HFFc6 (cell line): ENCODE measurements around the gene MCC. TPM values are rescaled to one million over a fixed set of nuclear protein-coding genes. Genes with fewer than 3 reads are reported as not detected.

ENCODE experiments used
- DNase-seq: peaks from one replicate; pipeline ENCODE4 v3.0.0-alpha.2; 2018
- H3K27ac Mint-ChIP-seq: 2 replicates; pipeline ENCODE4 v1.8.0; 2020; ENCODE audit warnings: mild to moderate bottlenecking, mixed read lengths
- H3K27me3 Mint-ChIP-seq: 2 replicates; pipeline ENCODE4 v1.8.0; 2021; ENCODE audit warnings: mild to moderate bottlenecking, moderate library complexity, mixed read lengths; ENCODE audit not compliant: insufficient read depth
- H3K36me3 Mint-ChIP-seq: 2 replicates; pipeline ENCODE4 v1.8.0; 2021; ENCODE audit warnings: low read depth, mixed read lengths
- H3K4me1 Mint-ChIP-seq: 2 replicates; pipeline ENCODE4 v1.8.0; 2020; ENCODE audit warnings: low read depth, mixed read lengths
- H3K4me3 Mint-ChIP-seq: 2 replicates; pipeline ENCODE4 v1.8.0; 2020; ENCODE audit warnings: mild to moderate bottlenecking, moderate library complexity, mixed read lengths
- H3K9me3 Mint-ChIP-seq: 2 replicates; pipeline ENCODE4 v1.8.0; 2020; ENCODE audit warnings: mild to moderate bottlenecking, mixed read lengths
- total RNA-seq, 6 experiments: library from RNA; stranded (reverse); fragmentation: NEBNext Ultra II Directional; extraction: Animal tissue kit (Norgen Biotek cat#: 25700); gene quantifications; 2 replicates in 1 of 6; 3 replicates in 5 of 6; pipeline ENCODE4 v1.2.3, GENCODE V29; 2021
- TF ChIP-seq, protein P1 (sequence below): fragments of 200-600 bp; sonication (generic); IDR thresholded peaks from 2 replicates; pipeline ENCODE4 v1.5.0; 2021; ENCODE audit warnings: antibody characterized with exemption, mild to moderate bottlenecking

MCC gene
- total RNA-seq, 6 experiments from 2014 or later: 2.5 to 4.9 (median 3.0) TPM

DNA sequence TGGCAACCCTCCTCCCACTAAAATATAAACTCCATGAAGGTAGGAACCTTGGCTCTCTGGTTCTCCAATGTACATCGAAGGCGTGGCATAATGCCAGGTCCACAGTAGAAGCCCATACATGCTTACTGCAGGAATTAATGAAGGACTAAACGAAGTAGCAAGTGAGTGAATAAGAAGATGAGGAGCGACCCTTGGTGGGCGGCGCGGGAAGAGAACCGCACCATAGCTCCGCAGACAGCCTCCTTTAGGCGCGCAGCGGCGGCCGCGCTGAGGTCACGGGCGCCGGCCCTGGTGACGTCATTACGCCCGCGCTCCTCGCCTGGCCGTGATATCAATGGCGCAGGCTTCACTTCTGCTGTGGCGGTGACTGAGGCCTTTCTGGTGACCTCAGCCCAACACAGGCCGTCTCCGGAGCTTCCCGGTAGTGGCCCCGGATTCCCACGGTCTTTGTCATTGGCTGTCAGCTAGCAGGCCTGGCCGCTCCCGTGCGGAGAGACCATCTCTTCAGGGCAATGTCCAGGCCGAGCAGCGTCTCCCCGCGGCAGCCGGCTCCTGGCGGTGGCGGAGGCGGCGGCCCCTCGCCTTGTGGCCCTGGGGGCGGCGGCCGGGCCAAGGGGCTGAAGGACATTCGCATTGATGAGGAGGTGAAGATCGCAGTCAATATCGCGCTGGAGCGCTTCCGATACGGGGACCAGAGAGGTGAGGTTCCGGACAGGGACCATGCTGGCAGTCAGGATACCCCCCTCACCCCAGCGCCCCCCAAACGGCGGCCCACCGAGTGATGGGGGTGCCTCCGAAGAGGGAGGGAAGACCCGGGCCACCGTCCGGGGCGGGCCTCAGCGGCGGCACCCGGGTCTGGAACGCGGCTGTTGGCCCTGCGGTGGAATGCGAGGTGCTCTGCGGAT is 25.4 kb upstream of the MCC start, which contains the start of gene YTHDC2:
Gene YTHDC2 (plus strand): TSS at position 311 of the 905 bp plus-strand sequence. CDS start 202 bp downstream, at position 513.
- Mint-ChIP-seq H3K9me3 (no peaks in the 10 kb centered on the region), H3K36me3 (peaks cover 17% of the 10 kb centered on the region), H3K4me1 (peaks cover 42% of the 10 kb centered on the region), H3K4me3 (peak within 1 kb of the TSS; percentile 89), H3K27me3 (no peaks in the 10 kb centered on the region; the same call in none of the 2 replicates), H3K27ac (peak within 1 kb of the TSS; percentile 88)
- TF ChIP-seq, protein P1, sequence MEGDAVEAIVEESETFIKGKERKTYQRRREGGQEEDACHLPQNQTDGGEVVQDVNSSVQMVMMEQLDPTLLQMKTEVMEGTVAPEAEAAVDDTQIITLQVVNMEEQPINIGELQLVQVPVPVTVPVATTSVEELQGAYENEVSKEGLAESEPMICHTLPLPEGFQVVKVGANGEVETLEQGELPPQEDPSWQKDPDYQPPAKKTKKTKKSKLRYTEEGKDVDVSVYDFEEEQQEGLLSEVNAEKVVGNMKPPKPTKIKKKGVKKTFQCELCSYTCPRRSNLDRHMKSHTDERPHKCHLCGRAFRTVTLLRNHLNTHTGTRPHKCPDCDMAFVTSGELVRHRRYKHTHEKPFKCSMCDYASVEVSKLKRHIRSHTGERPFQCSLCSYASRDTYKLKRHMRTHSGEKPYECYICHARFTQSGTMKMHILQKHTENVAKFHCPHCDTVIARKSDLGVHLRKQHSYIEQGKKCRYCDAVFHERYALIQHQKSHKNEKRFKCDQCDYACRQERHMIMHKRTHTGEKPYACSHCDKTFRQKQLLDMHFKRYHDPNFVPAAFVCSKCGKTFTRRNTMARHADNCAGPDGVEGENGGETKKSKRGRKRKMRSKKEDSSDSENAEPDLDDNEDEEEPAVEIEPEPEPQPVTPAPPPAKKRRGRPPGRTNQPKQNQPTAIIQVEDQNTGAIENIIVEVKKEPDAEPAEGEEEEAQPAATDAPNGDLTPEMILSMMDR: no peak; the same call in 1 of the 2 replicates
- DNase-seq: peak; percentile 84

GRCh38 chr5:113512341-113512740 is 24.1 kb upstream of the MCC start:
- DNase-seq: no peak
- Mint-ChIP-seq H3K27me3 (peaks cover 6% of the 10 kb centered on the region), H3K36me3 (peaks cover 15% of the 10 kb centered on the region), H3K4me3 (no peak overlapping the region; the same call in 1 of the 2 replicates), H3K4me1 (peaks cover 49% of the 10 kb centered on the region), H3K27ac (no peak overlapping the region), H3K9me3 (no peaks in the 10 kb centered on the region)
- TF ChIP-seq, protein P1: no peak

GRCh38 chr5:113510836-113511451 is 22.7 kb upstream of the MCC start:
- Mint-ChIP-seq H3K4me3 (no peak overlapping the region), H3K27me3 (peaks cover 6% of the 10 kb centered on the region), H3K4me1 (peaks cover 42% of the 10 kb centered on the region), H3K9me3 (no peaks in the 10 kb centered on the region), H3K36me3 (peaks cover 6% of the 10 kb centered on the region), H3K27ac (no peak overlapping the region)
- TF ChIP-seq, protein P1: peak; percentile 79
- DNase-seq: peak; percentile 58

GRCh38 chr5:113508756-113509155 is 20.5 kb upstream of the MCC start:
- H3K9me3 Mint-ChIP-seq: no peaks in the 10 kb centered on the region
- TF ChIP-seq, protein P1: no peak
- H3K36me3 Mint-ChIP-seq: no peaks in the 10 kb centered on the region
- H3K27ac Mint-ChIP-seq: no peak overlapping the region; the same call in 1 of the 2 replicates
- no peak for DNase-seq
- peaks cover 33% of the 10 kb centered on the region for H3K4me1 Mint-ChIP-seq
- H3K27me3 Mint-ChIP-seq: peaks cover 7% of the 10 kb centered on the region
- H3K4me3 Mint-ChIP-seq: no peak overlapping the region

DNA sequence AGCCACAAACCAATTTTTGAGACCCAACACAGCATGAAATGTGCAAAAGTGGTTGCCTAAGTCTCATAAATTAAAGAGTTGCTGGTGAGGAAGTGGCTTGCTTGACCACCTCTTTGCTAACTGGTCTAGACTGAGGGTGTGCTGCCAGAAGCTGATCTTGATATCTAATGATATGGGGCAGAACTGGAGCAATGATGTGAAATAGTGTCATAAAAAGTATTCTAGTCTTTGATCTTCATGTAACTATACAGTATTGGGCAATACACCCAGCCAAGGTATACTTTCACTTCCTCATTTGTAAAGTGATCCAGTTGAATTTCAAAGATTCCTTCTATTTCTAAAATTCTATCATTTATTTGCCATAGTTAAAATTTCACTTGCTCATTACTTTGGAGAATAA is 19.3 kb upstream of the MCC start:
- peaks cover 11% of the 10 kb centered on the region for H3K27me3 Mint-ChIP-seq
- no peaks in the 10 kb centered on the region for H3K9me3 Mint-ChIP-seq
- H3K4me3 Mint-ChIP-seq: no peak overlapping the region
- no peak overlapping the region for H3K27ac Mint-ChIP-seq
- DNase-seq: no peak
- TF ChIP-seq, protein P1: no peak
- no peaks in the 10 kb centered on the region for H3K36me3 Mint-ChIP-seq
- H3K4me1 Mint-ChIP-seq: peaks cover 24% of the 10 kb centered on the region
